HepG2 (cell line): ENCODE results near the gene PHRF1. TPM values are rescaled to one million over a fixed set of nuclear protein-coding genes. Genes with fewer than 3 reads are reported as not detected.
A peak's percentile ranks its signal among the peaks of the same experiment; 100 is the strongest.

ENCODE experiments used
- ATAC-seq: fragments of 200-7000 bp; cut with Tn5 transposase; 3 replicates; pipeline ENCODE4 v1.9.1; 2020; ENCODE audit warnings: mild to moderate bottlenecking, moderate library complexity
- BruUV-seq: library from RNA; stranded (reverse); fragments of 400-500 nt; replicated peaks from 2 replicates; lab custom pipeline; 2021; lab: Mats Ljungman, UMichigan
- CTCF ChIA-PET: fragments of 300-600 bp; formaldehyde crosslinking; extraction: SDS; loops from one replicate; lab custom pipeline; 2021; ENCODE audit warnings: low total read pairs, inconsistent platforms, low intra/inter-chr PET ratio; lab: Yijun Ruan, JAX
- POLR2A ChIA-PET: fragments of 350-600 bp; sonication (Branson Sonifier 250); formaldehyde crosslinking; loops from one replicate; lab custom pipeline; 2020; ENCODE audit warnings: antibody characterized with exemption, inconsistent platforms; lab: Yijun Ruan, JAX
- DNase-seq: peaks from one replicate; pipeline ENCODE4 v3.0.0-alpha.2; 2015; ENCODE audit warnings: low spot score
- FAIRE-seq: peaks from 3 replicates; lab custom pipeline; 2011; peaks lifted over from hg19 to GRCh38; lab: Jason Lieb, UNC
- H2AFZ ChIP-seq: one replicate; pipeline ENCODE4 v1.6.1; 2011; ENCODE audit warnings: low read length, inconsistent platforms
- H3K27ac ChIP-seq: fragments of 300-600 bp; 3 replicates; pipeline ENCODE4 v1.8.0; 2011; ENCODE audit warnings: mixed run types, mild to moderate bottlenecking, mixed read lengths, low read length, inconsistent platforms; ENCODE audit not compliant: insufficient read depth; ENCODE audit errors: extremely low read length
- H3K27me3 ChIP-seq, 2 experiments: fragments of 200-600 bp in 1 of 2; 2 replicates in 1 of 2; 3 replicates in 1 of 2; pipeline versions ENCODE4 v1.6.0 to v1.8.0; 2011; ENCODE audit warnings: low read length in 2 of 2, mild to moderate bottlenecking in 2 of 2, moderate library complexity in 2 of 2, inconsistent platforms in 1 of 2; ENCODE audit not compliant: insufficient read depth in 2 of 2, control insufficient read depth in 1 of 2
- H3K36me3 ChIP-seq, 2 experiments: fragments of 200-600 bp in 1 of 2; replicated peaks in 1 of 2; 2 replicates in 1 of 2; 3 replicates in 1 of 2; pipeline versions ENCODE4 v1.5.1 to v1.8.0; 2011; ENCODE audit warnings: low read length in 2 of 2, inconsistent platforms in 1 of 2; ENCODE audit not compliant: insufficient read depth in 2 of 2, control insufficient read depth in 1 of 2
- H3K4me1 ChIP-seq: 2 replicates; pipeline ENCODE4 v1.5.1; 2012; ENCODE audit warnings: low read length, inconsistent platforms; ENCODE audit not compliant: insufficient read depth
- H3K4me2 ChIP-seq: 2 replicates; pipeline ENCODE4 v1.6.0; 2011; ENCODE audit warnings: low read depth, low read length, inconsistent platforms
- H3K4me3 ChIP-seq, 3 experiments: fragments of 200-600 bp in 1 of 3; sonication (generic), shearing (Covaris generic) in 1 of 3; replicated peaks in 1 of 3; 2 replicates each; pipeline ENCODE4 v1.5.1; 2011 to 2016; ENCODE audit warnings: low read length in 3 of 3, inconsistent platforms in 2 of 3, low read depth in 2 of 3, mild to moderate bottlenecking in 2 of 3, control low read depth in 1 of 3, mixed read lengths in 1 of 3; ENCODE audit not compliant: insufficient read depth in 1 of 3
- H3K79me2 ChIP-seq: one replicate; pipeline ENCODE4 v1.6.1; 2011; ENCODE audit warnings: low read length, inconsistent platforms; ENCODE audit not compliant: insufficient read depth
- H3K9ac ChIP-seq: 2 replicates; pipeline ENCODE4 v1.6.0; 2011; ENCODE audit warnings: mild to moderate bottlenecking, low read depth, low read length, inconsistent platforms; ENCODE audit not compliant: insufficient read depth
- H3K9me3 ChIP-seq: 2 replicates; pipeline ENCODE4 v1.5.1; 2012; ENCODE audit warnings: mild to moderate bottlenecking, low read length
- H4K20me1 ChIP-seq: 2 replicates; pipeline ENCODE4 v1.6.0; 2011; ENCODE audit warnings: inconsistent platforms, mild to moderate bottlenecking, low read length, moderate library complexity; ENCODE audit not compliant: insufficient read depth
- AGO2 ChIP-seq: fragments of 200-400 bp; formaldehyde crosslinking; optimal IDR thresholded peaks from 2 replicates; pipeline ENCODE3; 2017; ENCODE audit warnings: mild to moderate bottlenecking, low read depth, low read length, moderate library complexity
- ELF4 ChIP-seq: sonication (generic); formaldehyde crosslinking; IDR thresholded peaks from 2 replicates; pipeline ENCODE4 v1.5.0; 2020; ENCODE audit warnings: missing genetic modification reagents, mild to moderate bottlenecking, moderate library complexity, borderline replicate concordance
- ISX ChIP-seq: sonication (generic); formaldehyde crosslinking; conservative IDR thresholded peaks from 2 replicates; pipeline ENCODE4 v1.5.0; 2020; ENCODE audit warnings: missing genetic modification reagents
- NFKB2 ChIP-seq: sonication (generic); formaldehyde crosslinking; IDR thresholded peaks from 2 replicates; pipeline ENCODE4 v1.4.0; 2020; ENCODE audit warnings: missing genetic modification reagents, borderline replicate concordance
- PAF1 ChIP-seq: IDR thresholded peaks from 2 replicates; pipeline ENCODE4 v1.6.1; 2016; ENCODE audit warnings: missing genetic modification reagents, missing compliant biosample characterization
- POLR2G ChIP-seq: fragments of 200-400 bp; formaldehyde crosslinking; IDR thresholded peaks from 2 replicates; pipeline ENCODE4 v1.6.1; 2018; ENCODE audit warnings: mild to moderate bottlenecking, low read depth, low read length, moderate library complexity
- RBM22 ChIP-seq: fragments of 200-400 bp; formaldehyde crosslinking; optimal IDR thresholded peaks from 2 replicates; pipeline ENCODE3; 2017; ENCODE audit warnings: mild to moderate bottlenecking, low read length, moderate library complexity
- SOX5 ChIP-seq: IDR thresholded peaks from 2 replicates; pipeline ENCODE4 v1.6.1; 2016; ENCODE audit warnings: borderline replicate concordance
- ZNF282 ChIP-seq: fragments of 450-650 bp; IDR thresholded peaks from 2 replicates; pipeline ENCODE4 v1.6.1; 2018; ENCODE audit not compliant: partially characterized antibody
- WGBS: methylation state at CpG from one replicate; pipeline ENCODE4 v1.1.6; 2017; ENCODE audit warnings: low lambda C conversion rate; 5-methylcytosine and 5-hydroxymethylcytosine counted together
- in situ Hi-C: cut with HindIII; loops from 2 replicates; pipeline ENCODE4 v1.10.0; 2017; ENCODE audit warnings: low pct_unique_long_range_greater_than_20kb; ENCODE audit not compliant: extremely low pct_ligation_motif_present
- intact Hi-C: fragments of 100-400 bp; cut with micrococcal nuclease; formaldehyde crosslinking; loops from one replicate; pipeline ENCODE4 v1.10.0; 2022; ENCODE audit not compliant: unreplicated experiment
- polyA plus RNA-seq, 8 experiments: library from polyadenylated mRNA; depleted of rRNA in 3 of 8; stranded (reverse) in 7 of 8; unstranded in 1 of 8; fragments of >200 nt; fragmentation: Illumina TruSeq in 4 of 8; extraction: Trizol in 4 of 8; gene quantifications; 2 replicates each; pipeline versions ENCODE4 v1.2.1 to v1.2.3, GENCODE V29; 2011 to 2016; ENCODE audit warnings: low read depth in 4 of 8, missing spikeins in 1 of 8, mixed read lengths in 1 of 8; ENCODE audit not compliant: insufficient read depth in 1 of 8
- total RNA-seq, 5 experiments: library from RNA; depleted of rRNA; stranded (reverse); fragments of >200 nt; fragmentation: Illumina TruSeq; extraction: Trizol; gene quantifications; 2 replicates each; pipeline ENCODE4 v1.2.3, GENCODE V29; 2016; ENCODE audit warnings: low read depth in 1 of 5
- TF ChIP-seq, protein P1 (sequence below): sonication (generic); formaldehyde crosslinking; IDR thresholded peaks from 2 replicates; pipeline ENCODE4 v1.9.0; 2022; ENCODE audit warnings: missing genetic modification reagents, mild to moderate bottlenecking, borderline replicate concordance
- TF ChIP-seq, protein P2 (sequence below): sonication (generic); formaldehyde crosslinking; IDR thresholded peaks from 2 replicates; pipeline ENCODE4 v1.4.0; 2020; ENCODE audit warnings: mild to moderate bottlenecking, missing genetic modification reagents
- TF ChIP-seq, protein P3 (sequence below): sonication (generic); formaldehyde crosslinking; IDR thresholded peaks from 2 replicates; pipeline ENCODE4 v1.8.1; 2023; ENCODE audit warnings: missing genetic modification reagents, mild to moderate bottlenecking, borderline replicate concordance

PHRF1 gene
- total and polyA plus RNA-seq, 2 of the 13 experiments (the other 11 are each of a cell fraction or from before 2014, with no cell fraction given), result 8.2 to 16.7 TPM

DNA sequence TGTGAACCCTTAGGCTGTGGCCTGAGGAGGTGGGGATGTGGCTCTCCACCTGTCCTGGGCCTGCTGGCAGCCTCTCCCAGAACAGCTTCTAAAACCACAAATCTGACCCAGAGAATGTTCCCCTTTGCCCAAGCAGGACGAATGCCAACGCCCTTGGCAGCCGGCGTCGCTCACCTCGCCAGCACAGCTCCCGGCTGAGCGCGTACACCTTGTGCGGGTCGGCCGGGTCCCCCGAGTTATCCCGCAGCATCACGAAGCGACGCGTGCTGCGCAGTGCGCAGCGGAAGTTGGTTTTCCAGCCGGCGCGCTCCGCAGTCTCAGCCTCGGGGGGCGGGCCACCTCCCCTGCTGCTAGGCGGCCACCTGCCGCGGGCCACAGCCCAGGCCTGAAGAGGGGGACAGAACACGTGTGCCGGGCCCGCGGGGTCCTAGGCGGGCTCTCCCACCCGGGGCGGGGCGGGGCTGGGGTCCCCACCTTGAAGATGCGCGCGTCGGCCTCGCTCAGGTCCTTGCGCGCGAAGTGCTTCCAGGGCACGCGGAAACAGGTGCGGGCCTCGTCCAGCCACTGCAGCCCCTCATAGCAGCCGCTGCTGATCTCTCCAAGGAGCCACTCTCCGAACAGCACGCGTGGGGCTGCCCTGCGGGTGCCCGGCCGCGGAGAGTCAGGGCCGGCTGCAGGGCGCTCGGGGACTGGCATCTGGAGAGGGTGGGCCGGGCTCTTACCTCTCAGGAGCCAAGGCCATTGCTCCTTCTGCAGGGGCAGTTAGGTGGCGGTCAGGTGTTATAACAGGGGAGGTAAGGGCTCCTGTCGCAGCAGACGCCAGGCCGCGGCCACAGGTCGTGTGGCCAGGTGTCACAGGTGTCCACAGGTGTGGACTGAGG, 38.6 kb downstream of the PHRF1 start:
- no peak overlapping the region for H3K4me3 ChIP-seq
- intact Hi-C loops (loop anchor here (10.0 kb wide), 1 partner anchor 60 kb away; no protein-coding TSS in a partner anchor), in situ Hi-C loops (no loop called here)
- H2AFZ ChIP-seq, result no peak overlapping the region
- H3K9me3 ChIP-seq, result no peaks in the 10 kb centered on the region
- ATAC-seq (no peak), FAIRE-seq (no peak), DNase-seq (no peak)
- no TSS peak for BruUV-seq
- no peaks in the 10 kb centered on the region for H3K79me2 ChIP-seq
- 97% methylated on average over 25 of the region's 68 CpGs for WGBS
- no peaks in the 10 kb centered on the region for H3K27me3 ChIP-seq
- TF ChIP-seq SOX5 (no peak), POLR2G (0 out of 2 replicates have a peak, but pooled peaks have one; percentile 32), RBM22 (peak; percentile 19), AGO2 (peak; percentile 82), ZNF282 (no peak), ELF4 (CRISPR knock-in tag) (no peak), PAF1 (CRISPR knock-in tag) (0 out of 2 replicates have a peak, but pooled peaks have one; percentile 37), NFKB2 (CRISPR knock-in tag) (no peak), ISX (CRISPR knock-in tag) (no peak)
- TF ChIP-seq, protein P1, sequence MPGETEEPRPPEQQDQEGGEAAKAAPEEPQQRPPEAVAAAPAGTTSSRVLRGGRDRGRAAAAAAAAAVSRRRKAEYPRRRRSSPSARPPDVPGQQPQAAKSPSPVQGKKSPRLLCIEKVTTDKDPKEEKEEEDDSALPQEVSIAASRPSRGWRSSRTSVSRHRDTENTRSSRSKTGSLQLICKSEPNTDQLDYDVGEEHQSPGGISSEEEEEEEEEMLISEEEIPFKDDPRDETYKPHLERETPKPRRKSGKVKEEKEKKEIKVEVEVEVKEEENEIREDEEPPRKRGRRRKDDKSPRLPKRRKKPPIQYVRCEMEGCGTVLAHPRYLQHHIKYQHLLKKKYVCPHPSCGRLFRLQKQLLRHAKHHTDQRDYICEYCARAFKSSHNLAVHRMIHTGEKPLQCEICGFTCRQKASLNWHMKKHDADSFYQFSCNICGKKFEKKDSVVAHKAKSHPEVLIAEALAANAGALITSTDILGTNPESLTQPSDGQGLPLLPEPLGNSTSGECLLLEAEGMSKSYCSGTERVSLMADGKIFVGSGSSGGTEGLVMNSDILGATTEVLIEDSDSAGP (CRISPR knock-in tag), result peak; percentile 29; the same call in 1 of the 2 replicates
- TF ChIP-seq, protein P2, sequence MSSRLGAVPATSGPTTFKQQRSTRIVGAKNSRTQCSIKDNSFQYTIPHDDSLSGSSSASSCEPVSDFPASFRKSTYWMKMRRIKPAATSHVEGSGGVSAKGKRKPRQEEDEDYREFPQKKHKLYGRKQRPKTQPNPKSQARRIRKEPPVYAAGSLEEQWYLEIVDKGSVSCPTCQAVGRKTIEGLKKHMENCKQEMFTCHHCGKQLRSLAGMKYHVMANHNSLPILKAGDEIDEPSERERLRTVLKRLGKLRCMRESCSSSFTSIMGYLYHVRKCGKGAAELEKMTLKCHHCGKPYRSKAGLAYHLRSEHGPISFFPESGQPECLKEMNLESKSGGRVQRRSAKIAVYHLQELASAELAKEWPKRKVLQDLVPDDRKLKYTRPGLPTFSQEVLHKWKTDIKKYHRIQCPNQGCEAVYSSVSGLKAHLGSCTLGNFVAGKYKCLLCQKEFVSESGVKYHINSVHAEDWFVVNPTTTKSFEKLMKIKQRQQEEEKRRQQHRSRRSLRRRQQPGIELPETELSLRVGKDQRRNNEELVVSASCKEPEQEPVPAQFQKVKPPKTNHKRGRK, result no peak
- TF ChIP-seq, protein P3, sequence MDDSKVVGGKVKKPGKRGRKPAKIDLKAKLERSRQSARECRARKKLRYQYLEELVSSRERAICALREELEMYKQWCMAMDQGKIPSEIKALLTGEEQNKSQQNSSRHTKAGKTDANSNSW, result no peak
- ChIA-PET POLR2A (no interaction called here), CTCF (no interaction called here)
- H3K9ac ChIP-seq, result no peak overlapping the region
- H3K36me3 ChIP-seq, result peaks cover 28 to 50% of the 10 kb centered on the region in 2 experiments; a peak in 4 of 5 replicates
- no peaks in the 10 kb centered on the region for H3K4me1 ChIP-seq
- H3K4me2 ChIP-seq, result no peak overlapping the region
- no peak overlapping the region for H3K27ac ChIP-seq
- H4K20me1 ChIP-seq, result peaks cover 3% of the 10 kb centered on the region; the same call in 1 of the 2 replicates
